CD4-positive, alpha-beta T cell treated with Interleukin-17A for 4 hours (primary cell): ENCODE results near the gene DCBLD2.

Source experiments
- DNase-seq: peaks from one replicate; pipeline ENCODE4 v3.0.0-alpha.2; 2020; ENCODE audit warnings: mixed read lengths

The DCBLD2 gene

DNA sequence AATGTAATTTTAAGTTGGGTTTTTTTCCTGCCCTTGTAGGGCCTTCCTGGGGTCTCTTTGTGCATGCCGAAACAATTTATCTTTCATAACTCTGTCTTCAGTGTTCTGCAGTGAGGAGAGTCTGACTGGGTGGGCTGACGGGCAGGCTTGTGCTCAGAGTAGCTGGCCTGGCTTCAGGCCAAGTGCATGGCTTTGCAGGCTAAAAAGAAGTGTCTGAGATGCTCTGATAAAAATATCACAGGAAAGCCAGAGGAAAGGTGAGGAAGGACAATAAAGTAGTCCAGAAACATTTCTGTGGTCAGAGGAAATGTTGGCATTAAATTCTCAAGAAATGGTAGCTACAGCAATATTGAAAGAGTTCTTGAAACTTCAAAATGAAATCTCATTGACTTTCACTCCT, 112.8 kb downstream of the DCBLD2 start:
- DNase-seq, result no peak

DNA sequence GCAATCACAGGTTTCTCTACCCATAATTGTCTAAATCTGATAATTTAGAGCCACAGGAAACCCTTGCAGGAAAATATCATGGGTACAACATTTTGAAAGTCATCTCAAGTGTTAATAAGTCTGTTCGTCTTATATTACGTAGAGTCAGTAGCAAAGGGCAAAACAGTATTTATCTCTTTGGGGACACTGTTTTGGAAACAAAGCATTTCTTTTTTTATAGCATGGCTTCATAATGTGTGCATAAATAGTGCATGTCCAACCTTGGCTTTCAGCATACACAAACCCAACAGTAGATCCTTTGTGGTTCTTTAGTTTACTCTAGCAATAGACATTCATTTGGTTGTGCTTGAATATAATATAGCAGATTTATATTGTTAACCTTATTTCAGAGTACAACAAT, 114.3 kb downstream of the DCBLD2 start:
- DNase-seq, result no peak

DNA sequence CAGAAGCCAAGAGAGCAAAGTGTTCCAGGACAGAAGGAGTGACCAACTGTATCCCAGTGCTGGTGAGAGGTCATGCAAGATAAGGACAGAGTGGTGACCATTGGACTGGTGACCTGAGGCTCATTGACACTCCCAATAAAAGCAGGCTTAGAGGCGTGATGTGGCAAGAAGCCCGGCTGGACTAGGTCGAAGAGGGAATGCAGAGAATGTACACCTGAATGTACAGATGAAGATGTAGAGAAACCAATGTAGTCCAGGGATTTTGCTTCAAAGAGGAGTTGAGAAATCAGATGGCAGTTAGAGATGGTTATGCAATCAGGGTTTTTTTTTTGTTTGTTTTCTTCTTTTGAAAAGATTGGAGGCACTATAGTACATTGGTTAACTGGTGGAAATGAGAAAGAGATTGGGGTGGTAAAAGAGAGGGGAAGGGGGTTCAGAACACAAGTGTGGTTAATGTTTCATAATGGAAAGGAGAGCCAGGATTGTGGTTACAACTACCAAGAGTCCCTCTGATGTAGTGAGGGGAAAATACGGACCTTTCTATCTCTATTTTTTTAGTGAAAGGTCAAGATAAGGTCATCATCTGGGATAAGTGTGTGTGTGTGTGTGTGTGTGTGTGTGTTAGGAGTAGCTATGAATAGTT, 115.0 kb downstream of the DCBLD2 start:
- DNase-seq, result no peak

DNA sequence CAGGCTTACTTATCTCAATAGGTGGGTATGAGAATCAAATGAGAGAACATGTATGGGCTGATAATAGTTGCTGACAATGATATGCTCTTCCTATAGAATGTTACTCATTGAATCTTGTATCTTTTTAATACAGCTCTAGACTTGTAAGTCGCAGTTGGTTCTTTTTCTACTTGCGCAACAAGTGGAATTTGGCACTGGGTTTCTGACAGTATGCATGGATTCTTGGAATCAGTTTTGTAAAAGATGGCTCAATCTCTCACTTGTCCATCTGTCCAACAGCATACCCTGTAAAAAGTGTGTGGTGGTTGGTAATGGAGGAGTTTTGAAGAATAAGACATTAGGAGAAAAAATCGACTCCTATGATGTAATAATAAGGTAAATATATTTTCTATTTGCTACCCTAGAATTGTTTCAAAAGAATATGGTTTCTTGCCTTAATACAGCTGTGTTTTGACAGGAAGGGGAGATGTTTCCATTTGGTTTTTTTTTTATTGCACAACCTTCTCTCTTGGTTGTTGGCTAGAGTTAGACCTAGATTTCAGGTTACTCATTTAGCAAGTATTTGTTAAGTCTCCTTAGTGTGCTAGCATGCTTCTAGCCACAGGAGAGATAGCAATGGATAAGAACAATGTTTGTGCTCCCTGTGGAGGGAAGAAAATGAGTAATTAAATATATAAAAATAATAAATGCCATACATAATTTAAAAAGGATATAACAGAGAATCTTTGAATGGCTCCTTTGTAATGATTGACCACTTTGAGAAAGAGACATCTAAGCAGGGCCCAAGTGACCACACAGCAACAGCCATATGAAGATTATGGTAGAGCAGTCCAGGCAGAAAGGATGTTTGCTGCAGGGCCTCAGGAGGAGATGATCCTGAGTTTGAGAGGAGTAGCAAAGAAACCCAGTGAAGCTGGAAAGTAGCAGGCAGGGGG, 116.6 kb downstream of the DCBLD2 start:
- no peak for DNase-seq

DNA sequence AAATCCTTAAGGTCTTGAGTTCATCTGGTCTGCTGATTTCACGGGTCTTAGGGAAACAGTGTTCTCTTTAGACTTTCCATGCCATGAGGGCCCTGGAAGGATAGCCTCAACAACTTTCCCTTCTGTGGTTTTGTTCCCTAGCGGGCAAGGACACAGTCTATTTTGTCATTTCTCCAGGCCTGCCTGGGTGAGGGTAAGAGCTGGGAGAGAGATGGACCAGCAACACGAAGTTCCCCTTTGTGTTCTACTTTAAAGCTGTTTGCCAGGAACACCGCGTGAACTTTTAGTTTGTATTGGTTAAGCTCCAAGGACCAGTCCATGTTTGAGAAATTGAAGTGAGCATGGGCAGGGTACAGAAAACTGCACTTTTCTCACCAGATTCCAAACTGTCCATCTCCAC, 117.5 kb downstream of the DCBLD2 start:
- DNase-seq, result no peak

DNA sequence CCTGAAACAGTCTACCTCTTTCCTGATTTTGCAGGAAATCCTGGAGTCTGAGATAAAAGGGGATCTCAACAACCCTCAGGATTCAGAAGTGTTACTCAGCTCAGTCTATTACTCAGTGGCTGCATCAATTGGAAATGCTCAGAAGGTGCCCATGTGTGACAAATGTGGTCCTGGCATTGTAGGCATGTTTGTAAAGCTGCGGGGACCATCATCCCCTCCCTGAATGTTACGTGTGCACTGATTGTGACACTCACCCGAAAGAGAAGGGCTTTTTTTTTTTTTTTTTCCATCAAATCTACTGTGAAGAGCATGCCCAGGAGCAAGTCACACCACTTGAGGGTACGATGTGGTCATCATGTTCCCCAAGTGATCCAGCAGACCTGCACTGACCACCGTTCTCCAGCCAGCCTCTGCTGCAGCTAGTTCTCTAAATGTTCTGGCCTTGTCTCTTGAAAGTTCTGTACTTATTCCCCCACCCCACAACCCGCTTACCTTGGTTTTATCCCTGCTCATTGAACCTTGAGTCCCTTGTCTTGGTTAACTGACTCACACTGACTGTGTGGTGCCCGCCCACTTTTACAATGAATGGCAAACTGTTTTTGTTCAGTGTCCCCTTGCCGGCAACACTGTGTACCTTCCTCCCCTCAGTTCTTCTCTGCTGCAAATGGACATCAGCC, 118.5 kb downstream of the DCBLD2 start:
- no peak for DNase-seq

DNA sequence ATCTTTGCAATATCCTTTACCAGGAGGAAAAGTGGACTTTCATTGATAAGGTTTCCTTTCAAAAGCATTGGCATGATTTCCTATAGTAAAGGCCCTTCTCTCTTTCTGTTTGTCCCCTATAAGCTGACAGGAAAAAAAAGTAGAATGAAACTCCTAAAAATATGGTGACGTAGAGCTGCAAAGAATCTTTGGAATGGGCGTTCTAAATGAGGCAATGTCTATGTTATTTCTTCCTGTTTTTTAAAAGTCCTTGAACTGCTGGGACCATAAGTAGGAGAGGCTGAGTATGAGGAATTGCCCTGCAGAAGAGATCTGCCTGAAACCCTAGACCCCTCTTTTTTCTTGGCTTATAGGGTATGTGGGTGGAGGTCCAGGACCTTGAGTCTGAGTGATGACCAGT, 121.2 kb downstream of the DCBLD2 start:
- no peak for DNase-seq

DNA sequence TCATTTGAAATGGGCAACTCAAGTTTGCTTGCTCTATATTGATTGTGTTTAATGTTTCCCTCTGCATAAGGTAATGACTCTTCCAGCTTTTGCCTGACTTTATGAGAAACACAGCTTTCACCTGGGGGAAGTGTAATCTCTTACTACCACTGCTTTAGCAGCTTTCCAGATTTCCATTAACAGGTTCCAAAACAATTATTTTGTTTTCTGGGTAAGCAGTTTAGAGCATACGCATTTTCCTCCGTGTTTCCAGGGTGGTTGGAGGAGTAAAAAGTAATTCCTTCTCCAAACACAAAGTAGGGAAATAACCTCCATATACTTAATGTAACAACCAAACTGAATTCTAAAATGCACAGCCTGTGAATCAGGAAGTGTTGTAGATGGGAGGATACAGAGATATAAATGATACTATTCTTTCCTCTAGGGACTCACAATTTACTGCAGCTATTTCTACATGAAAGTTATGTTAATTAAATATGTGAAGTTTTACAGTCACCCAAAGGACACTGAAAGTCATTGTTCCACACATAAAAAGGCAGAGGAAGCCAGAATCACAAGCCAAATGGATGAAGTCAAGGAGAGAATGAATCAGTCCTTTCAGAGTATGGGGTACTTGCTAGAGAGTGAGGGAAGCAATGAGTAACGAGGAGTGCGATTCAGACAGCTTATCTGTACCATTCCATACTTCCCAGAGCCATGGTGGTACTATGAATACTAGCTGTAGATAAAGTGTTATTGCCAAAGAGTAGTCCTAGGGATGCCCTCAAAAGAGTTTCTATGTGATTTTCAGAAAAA, 121.8 kb downstream of the DCBLD2 start:
- DNase-seq, result no peak

DNA sequence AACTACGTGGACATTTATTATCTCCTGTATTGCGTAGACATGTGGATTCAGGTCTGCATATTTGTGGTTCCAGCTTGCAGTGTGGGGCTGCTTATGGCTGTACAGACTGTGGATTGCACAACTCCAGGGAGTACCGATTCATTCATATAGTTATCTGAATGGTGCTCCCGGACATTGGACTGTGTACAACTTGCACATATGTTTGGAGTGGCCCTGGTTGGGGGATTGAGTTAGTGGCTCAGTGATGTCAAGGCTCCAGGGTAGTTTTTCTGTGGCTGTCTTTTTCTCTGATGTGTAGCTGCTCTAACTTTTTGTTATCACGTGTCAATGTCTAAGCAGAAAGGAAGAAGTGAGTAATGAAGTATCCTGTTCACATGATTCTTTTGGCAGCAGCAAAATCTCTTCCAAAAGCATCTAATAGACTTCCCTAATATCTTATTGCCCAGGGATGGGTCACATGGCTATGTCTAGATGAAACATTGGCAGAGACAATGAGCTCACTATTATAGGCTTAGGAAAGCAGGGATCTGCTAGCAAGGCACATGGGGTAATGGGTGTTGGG, 122.6 kb downstream of the DCBLD2 start:
- DNase-seq, result no peak

DNA sequence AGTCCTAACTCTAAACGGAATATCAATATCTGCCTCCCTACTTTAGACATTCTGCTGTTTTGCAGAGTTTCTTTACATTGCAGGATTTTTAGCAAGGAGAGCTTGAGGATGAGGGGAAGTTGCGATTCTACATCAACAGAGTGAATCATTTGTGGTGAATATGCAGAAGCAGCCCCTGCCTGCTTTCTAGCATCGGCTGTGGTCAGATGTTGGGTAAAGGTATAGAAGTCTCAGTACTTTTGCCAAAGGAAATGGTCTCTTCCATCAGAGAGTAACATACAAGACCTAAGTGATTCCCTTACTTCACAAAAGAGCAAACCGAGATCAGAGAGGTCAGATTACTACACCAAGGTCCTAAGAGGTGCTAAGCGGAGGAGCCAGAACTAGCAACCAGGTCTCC, 123.1 kb downstream of the DCBLD2 start:
- DNase-seq, result no peak

DNA sequence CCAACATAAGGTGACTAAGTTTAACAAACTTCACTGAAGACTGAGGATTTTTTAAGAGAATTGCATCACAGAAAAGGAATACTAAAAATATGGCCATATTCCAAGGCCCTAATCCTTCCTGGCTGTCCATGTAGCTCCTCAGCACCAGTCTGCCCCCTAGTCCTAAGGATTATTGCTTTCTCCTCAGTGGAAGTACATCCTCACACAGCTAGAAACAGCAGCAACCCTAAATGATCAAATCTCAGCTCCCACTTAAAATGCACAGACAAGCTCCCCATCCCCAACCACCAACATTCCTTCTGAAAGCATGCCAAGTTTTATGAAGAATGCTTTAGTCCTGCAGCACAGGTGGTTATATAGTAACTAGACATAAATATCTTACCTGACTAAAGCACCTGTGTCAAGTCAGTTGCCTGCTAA, 123.7 kb downstream of the DCBLD2 start:
- DNase-seq, result no peak

DNA sequence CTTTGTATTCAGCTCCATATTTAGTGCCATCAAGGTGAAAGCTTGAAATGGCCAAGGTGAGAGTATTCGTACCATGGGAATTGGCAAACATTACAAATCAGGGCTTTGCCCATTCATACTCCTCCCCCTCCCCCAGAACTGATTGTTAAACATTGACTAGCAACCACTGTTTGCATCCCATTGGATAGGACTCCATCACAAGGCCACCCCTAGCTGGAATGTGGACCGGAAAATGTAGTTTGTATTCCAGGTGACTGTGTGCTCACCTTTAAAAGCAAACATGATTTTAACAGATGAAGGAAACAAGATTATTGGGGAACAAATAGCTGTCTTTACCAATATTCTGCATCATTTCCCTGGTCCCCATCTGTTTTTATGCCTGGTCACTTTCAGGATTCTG, 124.2 kb downstream of the DCBLD2 start:
- no peak for DNase-seq

DNA sequence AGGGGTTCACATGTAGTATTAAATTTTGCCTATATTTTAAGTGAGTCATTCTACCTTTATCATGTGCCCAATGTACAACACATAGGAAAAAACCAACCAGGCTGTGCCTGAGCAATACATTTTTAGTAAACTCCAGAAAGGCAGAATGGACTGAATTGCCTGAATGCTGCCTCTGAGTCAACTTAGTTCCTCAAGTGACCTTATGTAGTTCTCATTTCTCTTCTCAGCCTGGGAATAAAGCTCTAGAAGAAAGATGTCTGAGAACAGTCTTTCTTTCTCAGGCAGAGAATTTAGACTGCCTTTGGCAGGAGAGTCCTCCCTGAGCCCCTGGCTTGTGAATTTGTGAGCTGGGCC, 125.4 kb downstream of the DCBLD2 start:
- DNase-seq, result no peak

DNA sequence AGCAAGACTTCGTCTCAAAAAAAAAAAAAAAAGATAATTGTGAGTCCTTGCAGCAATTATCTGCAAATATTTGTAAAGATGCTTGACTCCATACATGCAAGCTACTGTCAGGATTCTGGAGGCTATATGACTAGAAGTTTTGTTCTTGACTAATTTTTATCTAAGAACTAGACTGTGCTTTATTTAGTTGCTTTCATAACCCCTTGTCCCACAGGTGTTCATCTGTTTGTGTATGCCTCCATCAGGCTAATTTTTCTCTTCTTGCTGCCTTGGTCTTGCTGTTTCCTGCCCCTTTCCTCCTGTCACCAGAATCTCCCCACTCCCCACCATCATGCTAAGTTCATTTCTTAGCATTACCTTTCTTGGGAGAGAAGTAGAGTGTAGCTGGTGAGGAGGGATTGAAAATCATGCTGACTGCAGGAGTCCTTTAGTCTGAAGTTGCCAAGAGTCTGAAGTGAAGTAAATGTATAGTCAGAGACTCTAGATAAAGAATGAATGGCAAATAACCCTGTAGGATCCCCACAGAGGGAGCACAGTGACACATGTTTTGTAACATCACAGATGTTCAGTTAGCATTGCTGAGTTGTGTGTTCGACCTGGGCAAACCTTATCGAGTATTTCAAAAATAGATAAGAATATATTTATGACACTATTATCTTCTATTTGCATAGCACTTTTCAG, 125.9 kb downstream of the DCBLD2 start:
- no peak for DNase-seq

DNA sequence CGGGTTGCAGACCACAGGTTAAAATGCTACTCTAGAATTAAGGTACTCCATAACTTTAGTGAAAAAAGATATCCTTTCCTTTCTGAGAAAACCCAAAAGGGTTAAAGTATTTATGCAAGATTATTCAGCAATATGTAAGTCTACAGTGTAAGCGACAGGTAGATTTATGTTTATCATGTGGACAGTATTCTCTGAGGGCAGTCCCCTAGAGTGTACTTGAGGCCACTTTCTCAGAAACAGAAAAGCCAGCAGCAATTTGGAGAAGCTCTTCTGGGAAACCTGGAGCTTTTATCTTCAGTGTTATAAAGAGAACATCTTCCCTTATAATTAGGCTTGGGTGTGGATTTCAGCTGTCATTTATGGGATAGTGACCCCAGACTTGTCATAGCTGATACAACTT, 129.5 kb downstream of the DCBLD2 start:
- DNase-seq, result no peak

DNA sequence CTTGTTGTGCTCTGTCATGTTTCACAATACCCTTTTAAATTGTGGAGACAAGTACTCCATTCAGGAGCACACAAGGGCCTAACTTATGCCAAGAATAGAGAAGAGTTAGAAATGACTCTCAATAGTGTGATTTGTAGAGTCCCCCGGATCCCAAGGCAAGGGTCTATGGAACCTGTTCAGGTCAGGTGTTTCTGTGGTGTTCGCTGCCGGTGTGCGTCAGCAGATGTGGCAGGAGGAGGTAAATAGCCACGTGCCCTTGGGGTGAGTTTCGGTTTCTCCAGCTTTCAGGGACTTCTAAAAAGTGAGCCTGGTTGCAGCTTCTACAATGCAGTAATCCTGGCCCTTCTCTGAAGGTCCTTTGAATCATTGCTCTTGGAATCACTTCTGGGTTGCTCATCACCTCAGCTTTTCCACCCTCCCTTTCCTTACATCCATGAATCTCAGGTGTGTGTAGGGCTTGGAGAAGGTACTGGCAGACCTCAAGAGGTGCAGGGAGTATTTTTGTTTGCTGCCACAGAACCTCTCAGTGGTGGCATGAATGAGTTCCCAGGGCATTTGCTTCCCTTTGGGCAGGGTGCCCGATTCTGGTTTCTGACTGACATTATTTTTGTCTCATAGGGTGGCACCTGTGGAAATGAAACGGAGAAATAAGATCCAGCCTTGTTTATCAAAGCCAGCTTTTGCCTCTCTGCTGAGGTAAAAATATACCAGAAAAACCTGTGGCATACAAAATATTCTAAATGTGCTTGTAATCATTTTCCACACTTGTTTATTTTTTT, 131.0 kb downstream of the DCBLD2 start:
- no peak for DNase-seq

DNA sequence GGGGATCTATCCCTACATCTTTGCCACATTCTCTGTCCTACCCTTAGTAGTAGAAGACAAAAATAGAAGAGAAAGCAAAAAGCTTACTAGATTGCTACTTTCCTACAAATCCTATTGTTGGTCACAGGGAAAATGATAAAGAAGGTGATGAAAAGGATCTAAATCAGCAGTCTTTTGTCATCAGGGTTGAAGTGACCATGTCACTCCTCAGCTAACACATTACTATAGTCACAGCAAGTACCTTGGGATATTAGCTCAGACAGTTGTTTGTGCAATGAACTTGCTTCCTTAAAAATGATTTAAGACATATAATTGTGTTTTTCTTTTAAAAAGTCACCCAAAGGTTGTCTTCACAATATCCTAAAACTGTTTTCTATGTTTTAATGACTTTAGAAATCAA, 132.0 kb downstream of the DCBLD2 start:
- no peak for DNase-seq

DNA sequence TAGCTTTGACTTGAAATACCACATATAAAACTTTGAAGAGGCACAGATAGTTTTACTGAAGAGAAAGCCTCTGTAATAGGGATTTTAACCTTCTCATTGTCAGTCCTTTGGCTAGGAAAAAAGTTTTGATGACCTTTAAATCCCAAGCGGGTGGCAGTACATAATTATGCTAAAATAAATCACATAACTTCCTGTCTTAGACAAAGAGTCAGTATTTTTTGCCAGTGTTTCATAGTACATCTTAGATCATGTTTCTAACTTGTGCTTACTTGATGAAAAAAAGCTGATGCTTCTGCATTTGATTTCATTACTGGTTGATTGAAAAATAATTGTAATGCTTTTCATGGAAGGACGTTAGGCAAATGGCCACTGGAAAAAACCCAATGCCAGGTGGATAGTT, 132.5 kb downstream of the DCBLD2 start:
- no peak for DNase-seq

DNA sequence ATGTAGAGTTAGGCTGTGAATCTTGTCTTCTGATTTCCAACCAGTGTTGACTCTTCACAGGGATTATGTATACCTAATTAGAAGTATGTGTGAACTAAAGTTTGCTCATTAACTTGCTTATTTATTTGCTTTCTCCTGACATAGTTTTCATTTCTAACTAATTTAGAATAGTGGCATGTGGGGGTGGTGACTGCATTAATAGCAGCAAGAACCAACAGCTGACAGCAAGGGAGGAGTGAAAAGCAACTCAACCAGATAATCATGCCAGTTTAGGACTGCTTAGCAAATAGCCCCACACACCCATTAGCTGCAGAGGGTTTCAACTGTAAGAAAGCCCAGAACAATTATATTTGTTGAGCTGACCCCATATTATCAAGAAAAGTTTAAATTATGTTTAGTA, 134.6 kb downstream of the DCBLD2 start:
- no peak for DNase-seq

DNA sequence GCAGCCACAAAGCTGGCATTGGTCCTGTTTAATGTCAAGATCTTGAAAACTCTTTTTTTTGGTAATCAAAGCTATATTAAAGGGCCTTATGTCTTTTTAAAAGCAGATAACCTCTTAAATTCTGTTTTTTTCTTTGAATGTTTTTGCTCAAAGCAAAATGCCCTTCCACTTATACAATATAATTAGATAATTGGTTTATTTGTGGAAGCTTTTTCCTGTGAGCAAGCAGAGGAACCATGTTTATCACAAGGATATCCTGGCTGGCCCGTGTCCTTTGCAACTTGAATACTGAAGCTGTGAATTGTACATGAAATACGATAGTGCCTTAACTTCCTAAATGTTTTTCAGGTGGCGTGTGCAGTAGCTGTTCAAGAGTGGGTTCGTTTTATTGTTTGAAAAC, 135.8 kb downstream of the DCBLD2 start:
- no peak for DNase-seq

DNA sequence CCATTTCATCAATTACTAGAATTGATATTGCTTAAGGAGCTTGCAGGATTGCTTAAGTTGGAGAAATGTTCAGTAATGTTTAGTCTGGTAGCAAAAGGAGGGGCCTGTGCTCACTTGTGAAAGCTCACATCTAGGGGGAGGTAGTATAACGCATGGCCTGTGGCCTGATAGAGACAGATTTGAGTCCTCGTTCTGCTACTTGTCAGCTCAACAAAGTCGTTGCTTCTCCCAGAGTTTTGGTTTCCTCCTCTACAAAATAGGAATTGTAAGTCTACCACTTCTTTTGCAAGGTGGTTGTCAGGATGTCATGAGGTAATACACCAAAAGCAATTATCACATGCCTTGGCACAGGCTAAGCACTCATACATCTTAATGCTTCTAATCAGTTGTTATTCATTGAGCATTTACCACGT, 137.0 kb downstream of the DCBLD2 start:
- DNase-seq, result no peak
